ENCODE measurements around the gene PRKG1.

- TF ChIP-seq EZH2 (IDR thresholded peaks at IDR 0.05; ENCODE audit: insufficient read depth, poor library complexity, severe bottlenecking), result no peak
- TF ChIP-seq EZH2phosphoT487 (IDR thresholded peaks at IDR 0.05; ENCODE audit: insufficient read depth, low read depth), result no peak
These were observed 1096.5 kb downstream of the PRKG1 start for GRCh38 chr10:52170776-52171175.

Data from GM23248 (cell line).